EH (cell line): ENCODE data around the gene ADAMTSL5.
A peak's percentile ranks its signal among the peaks of the same experiment; 100 is the strongest.

ENCODE experiments used
- DNase-seq: peaks from one replicate; pipeline ENCODE4 v3.0.0-alpha.2; 2015; ENCODE audit warnings: low read depth

ADAMTSL5 gene

GRCh38 chr19:1496714-1497577, 15.9 kb downstream of the ADAMTSL5 start:
- DNase-seq: no peak

DNA sequence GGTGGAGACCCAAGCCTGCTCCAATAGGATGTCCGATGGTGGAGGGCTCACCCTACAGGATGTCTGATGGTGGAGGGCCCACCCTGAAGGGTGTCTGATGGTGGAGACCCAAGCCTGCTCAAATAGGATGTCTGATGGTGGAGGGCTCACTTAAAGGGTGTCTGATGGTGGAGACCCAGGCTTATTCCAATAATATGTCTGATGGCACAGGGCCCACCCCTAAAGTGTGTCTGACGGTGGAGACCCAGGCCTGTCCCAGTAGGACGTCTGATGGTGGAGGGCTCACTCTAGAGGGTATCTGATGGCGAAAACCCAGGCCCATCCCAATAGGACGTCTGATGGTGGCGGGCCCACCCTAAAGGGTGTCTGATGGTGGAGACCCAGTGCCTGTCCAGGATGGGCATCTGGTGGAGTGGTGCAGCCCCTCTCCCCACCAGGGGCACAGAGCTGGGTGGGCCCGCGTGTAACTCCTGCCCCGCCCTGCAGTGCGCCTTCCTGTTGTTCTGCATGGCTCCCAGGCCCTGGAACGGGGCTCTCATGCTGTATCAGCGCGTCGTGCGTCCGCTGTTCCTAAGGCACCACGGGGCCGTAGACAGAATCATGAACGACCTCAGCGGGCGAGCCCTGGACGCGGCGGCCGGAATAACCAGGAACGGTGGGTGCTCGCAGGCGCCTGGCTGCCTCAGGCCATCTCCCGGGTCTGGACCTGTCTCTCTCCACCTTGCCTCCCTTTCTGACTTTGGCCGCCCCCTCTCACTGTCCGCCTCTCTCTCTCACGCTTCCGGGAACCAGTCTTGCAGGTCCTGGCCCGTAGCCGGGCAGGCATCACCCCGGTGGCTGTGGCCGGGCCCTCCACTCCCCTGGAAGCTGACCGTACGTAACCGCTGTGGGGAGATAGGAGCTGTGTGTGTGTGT, 16.8 kb downstream of the ADAMTSL5 start:
- DNase-seq: no peak

- no peak for DNase-seq
Observed at GRCh38 chr19:1495051-1495798, 17.6 kb downstream of the ADAMTSL5 start.

- no peak for DNase-seq
Observed at GRCh38 chr19:1494115-1494815, 18.6 kb downstream of the ADAMTSL5 start.

DNA sequence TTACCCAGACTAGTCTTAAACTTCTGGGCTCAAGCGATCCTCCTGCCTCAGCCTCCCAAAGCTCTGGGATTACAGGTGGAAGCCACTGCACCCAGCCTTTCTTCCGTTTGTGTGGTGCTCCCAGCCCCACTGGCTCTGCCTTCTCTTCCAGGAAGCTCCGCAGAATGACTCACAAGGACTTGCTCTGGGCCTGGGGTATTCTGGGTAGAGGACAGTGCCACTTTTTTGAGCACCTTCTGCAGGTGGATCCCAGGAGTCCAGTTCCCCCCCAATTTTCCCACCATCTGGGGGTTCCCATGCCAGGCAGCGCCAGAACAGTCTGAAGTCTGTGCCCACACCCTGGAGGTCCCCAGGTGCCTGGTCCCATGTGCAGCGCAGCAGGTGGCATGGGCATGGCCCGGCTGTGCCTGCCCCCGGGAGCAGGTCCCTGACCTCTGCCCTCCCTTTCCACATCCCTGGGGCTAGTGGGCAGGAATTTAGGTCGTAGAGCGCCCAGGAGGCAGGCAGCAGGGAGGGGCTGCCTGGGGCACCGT, 20.3 kb downstream of the ADAMTSL5 start:
- no peak for DNase-seq

- DNase-seq: no peak
Observed at GRCh38 chr19:1491849-1492170, 21.0 kb downstream of the ADAMTSL5 start.

DNA sequence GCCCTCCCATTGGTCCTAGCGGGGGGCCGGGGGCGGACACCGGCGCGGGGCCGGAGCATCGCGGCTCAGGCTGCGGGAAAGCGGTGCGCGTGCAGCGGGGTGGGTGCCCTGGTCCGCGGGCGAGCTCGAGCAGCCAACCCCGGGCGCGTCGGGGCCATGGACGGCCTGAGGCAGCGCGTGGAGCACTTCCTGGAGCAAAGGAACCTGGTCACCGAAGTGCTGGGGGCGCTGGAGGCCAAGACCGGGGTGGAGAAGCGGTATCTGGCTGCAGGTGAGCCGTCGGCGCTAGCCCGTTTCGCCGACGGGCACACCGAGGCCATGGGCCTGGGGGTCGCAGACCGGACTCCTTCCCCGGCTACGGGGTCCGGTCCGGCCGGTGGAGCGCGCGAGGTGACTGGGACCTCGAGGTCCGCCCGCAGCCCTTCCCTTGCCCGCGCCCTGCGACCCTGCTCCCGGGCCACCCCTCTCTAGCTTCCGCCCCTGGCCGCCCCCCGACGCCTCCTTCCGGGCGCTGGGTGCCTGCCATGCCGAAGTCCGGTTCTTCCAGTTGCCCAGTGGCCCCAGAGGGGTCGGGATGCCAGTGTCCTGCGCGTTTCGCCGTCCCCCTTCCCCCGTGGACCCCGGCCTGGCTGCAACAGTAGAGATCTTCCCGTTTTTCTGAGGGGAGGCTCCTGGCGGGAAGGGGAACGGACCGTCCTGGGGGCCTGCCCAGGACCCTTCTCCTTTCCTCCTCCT, 21.5 kb downstream of the ADAMTSL5 start, which contains the start of gene REEP6:
REEP6 (plus strand) TSS at position 68 of the 735 bp plus-strand sequence; CDS start at position 157, 89 bp downstream.
- DNase-seq: no peak

GRCh38 chr19:1490311-1491113, 22.3 kb downstream of the ADAMTSL5 start, which contains the start of gene PCSK4:
TSS of gene PCSK4 (minus strand) at chr19:1490350. CDS start at chr19:1490346, 4 bp downstream.
- DNase-seq: peak; percentile 99

DNA sequence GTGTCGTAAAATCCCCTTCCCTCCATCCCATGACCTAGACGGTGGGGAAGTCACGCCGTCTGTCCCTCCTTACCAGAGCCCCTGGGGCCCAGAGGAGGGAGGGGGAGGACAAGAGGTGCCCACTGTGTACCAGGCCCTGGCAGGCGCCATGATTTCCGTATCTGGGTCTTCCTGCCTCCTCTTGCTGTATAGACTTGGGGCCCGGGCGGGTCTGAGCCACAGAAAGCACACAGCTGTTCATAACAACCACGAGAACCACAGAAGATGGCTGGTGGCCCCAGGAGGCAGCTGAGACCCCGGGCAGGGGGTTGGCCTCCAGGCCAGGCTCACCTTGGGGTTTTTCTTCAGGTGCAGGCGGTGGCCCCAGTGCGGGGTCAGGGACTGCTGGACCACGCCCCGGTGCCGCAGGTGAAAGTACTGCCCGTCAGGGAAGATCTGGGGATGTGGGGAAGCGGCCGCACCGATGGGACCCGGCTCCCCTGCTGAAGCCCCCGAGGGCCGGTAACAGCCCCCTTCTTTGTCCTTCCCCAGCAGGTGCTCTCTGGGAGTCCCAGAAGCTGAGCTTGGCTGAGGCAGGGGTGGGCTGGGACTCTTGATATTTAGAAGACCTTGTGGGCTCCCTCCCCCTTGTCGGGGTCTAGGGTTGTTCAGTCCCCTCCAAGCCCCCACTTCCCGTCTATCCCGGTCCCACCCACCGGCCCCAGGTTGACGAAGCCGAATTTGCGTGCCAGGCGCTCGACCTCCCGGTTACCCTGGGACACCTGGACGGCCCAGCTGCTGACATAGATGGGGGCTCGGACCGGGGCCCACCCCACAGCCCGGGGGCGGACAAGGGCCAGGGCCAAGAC, 23.1 kb downstream of the ADAMTSL5 start:
- no peak for DNase-seq

GRCh38 chr19:1488282-1488601, 24.6 kb downstream of the ADAMTSL5 start:
- no peak for DNase-seq

DNA sequence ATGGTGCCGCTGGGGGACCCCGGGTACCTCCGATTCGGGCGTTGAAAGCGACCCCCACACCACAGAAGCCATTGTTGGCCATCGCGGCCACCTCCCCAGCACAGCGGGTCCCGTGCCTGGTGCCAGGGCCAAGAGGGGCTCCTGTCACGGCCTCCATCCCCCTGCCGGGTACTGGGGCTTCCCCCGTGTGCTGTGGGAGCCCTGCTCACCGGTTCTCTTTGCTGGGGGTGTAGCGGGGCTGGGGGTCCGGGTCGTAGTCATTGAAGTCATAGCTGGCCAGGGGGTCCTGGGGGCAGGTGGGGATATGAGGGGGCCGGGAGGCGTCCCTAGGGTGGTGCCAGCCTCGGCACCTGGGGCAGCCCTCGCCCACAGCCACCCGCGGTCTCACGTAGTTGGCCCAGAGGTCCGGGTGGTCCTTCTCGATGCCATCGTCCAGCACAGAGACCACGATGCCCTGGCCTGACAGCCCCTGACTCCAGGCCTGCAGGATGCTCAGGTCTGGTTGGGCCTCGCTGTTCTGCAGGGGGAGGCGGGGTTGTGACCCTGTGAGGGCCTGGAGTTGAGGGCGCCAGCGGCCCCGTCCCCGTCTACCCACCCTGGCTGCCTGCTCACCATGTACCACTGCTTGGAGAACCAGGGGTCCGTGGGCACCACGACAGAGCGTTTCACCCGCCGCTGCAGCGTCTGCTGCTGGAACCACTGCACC, 25.1 kb downstream of the ADAMTSL5 start:
- DNase-seq: no peak

- DNase-seq: no peak
Observed at GRCh38 chr19:1486720-1487575, 25.9 kb downstream of the ADAMTSL5 start.

DNA sequence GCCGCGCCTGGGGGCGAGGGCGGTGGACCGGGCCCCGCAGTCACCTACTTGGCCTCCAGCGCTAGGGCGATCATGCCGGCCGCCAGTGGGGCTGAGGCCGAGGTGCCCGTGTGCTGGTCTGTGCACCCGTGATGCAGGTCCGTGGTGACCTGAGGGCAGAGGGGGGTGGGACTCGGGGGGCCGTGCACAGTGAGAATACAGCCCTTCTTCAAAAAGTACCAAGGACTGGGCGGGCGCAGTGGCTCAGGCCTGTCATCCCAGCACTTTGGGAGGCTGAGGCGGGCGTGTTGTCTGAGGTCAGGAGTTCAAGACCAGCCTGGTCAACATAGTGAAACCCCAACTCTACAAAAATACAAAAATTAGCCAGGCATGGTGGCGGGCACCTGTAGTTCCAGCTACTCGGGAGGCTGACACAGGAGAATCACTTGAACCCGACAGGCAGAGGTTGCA, 28.8 kb downstream of the ADAMTSL5 start:
- no peak for DNase-seq

- no peak for DNase-seq
Observed at GRCh38 chr19:1483131-1483978, 29.5 kb downstream of the ADAMTSL5 start.

DNA sequence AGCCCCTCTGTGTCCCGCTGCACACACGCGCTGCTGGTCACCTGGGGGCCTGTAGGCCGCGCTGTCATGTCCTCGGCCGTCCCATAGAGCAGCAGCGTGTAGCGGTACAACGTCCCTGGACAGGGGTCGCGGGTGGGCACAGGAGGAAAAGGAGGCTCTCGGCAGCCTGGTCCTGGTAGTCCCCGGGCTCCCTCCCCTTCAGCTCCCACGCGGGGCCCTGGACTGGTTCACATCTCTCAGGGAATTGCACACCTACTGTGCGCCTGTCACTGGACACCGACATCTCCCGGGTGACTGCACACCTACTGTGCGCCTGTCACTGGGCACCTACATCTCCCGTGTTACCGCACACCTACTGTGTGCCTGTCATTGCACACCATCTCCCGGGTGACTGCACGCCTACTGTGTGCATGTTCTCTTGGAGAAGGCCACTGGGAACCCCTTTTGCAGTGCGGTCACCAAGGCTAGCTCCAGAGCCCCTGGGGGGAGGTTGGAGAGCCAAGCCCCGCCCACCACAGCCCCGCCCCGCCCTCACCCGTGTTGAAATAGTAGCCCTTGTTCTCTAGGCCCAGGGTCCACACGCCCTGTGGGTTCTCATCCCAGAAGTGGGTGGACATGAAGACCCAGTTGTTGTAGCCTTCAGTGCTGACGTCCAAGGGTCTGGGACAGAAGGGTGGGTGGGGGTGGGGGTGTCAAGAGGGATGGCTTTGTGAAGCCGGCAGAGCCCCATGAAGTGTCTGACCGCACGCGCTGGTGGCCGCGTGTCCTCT, 30.3 kb downstream of the ADAMTSL5 start:
- DNase-seq: no peak
